ENCODE measurements around the gene KIAA0319L. TPM values are rescaled to one million over a fixed set of nuclear protein-coding genes. Genes with fewer than 3 reads are reported as not detected.

KIAA0319L gene
- polyA plus RNA-seq, 1 donor from 2014 or later: 38.1 TPM

- Histone ChIP-seq H3K4me3 (ENCODE audit: low read length) (no peak overlapping the region), H4K20me1 (ENCODE audit: insufficient read depth) (no peaks in the 10 kb centered on the region), H3K9me2 (ENCODE audit: insufficient read depth, low read length) (no peaks in the 10 kb centered on the region), H3K36me3 (ENCODE audit: insufficient read depth, low read length) (no peaks in the 10 kb centered on the region), H3K9me3 (ENCODE audit: low read length) (no peaks in the 10 kb centered on the region), H3K79me2 (replicated peaks; ENCODE audit: insufficient read depth, low read length) (no peaks in the 10 kb centered on the region), H3F3A (ENCODE audit: insufficient read depth, low read length, poor library complexity, severe bottlenecking) (no peaks in the 10 kb centered on the region), H3K27ac (ENCODE audit: low read length) (no peak overlapping the region), H3K9ac (ENCODE audit: low read length) (no peak overlapping the region), H2AFZ (ENCODE audit: low read depth, low read length) (no peak overlapping the region), H3K27me3 (ENCODE audit: insufficient read depth, low read depth, low read length) (no peaks in the 10 kb centered on the region), H3K4me2 (ENCODE audit: low read length) (no peak overlapping the region)
- no peak for TF ChIP-seq EZH2 (IDR thresholded peaks at IDR 0.05; ENCODE audit: borderline replicate concordance, insufficient read depth, low read length, poor library complexity, severe bottlenecking)
- TF ChIP-seq TAF1 (IDR thresholded peaks at IDR 0.05; ENCODE audit: low read depth): no peak
- no peak for TF ChIP-seq CTCF (IDR thresholded peaks at IDR 0.05; ENCODE audit: poor library complexity, severe bottlenecking)
- no peak for TF ChIP-seq SMC3 (conservative IDR thresholded peaks at IDR 0.05; ENCODE audit: poor library complexity)
- TF ChIP-seq EP300 (conservative IDR thresholded peaks at IDR 0.05; ENCODE audit: poor library complexity, severe bottlenecking): no peak
- TF ChIP-seq REST (IDR thresholded peaks at IDR 0.05; ENCODE audit: borderline replicate concordance): no peak
- no peak for TF ChIP-seq MXI1 (conservative IDR thresholded peaks at IDR 0.05; ENCODE audit: poor library complexity, severe bottlenecking)
- TF ChIP-seq RAD21 (conservative IDR thresholded peaks at IDR 0.05): no peak
- TF ChIP-seq POLR2AphosphoS5 (IDR thresholded peaks at IDR 0.05): no peak
Observed at GRCh38 chr1:35500439-35500838, 56.8 kb downstream of the KIAA0319L start.

GRCh38 chr1:35499652-35500176 is 57.5 kb downstream of the KIAA0319L start:
- Histone ChIP-seq H3K9ac (ENCODE audit: low read length) (no peak overlapping the region), H3K9me3 (ENCODE audit: low read length) (no peaks in the 10 kb centered on the region), H2AFZ (ENCODE audit: low read depth, low read length) (no peak overlapping the region), H3F3A (ENCODE audit: insufficient read depth, low read length, poor library complexity, severe bottlenecking) (no peaks in the 10 kb centered on the region), H3K4me2 (ENCODE audit: low read length) (no peak overlapping the region), H3K4me3 (ENCODE audit: low read length) (no peak overlapping the region), H3K79me2 (replicated peaks; ENCODE audit: insufficient read depth, low read length) (no peaks in the 10 kb centered on the region), H3K27me3 (ENCODE audit: insufficient read depth, low read depth, low read length) (no peaks in the 10 kb centered on the region), H3K9me2 (ENCODE audit: insufficient read depth, low read length) (no peaks in the 10 kb centered on the region), H4K20me1 (ENCODE audit: insufficient read depth) (no peaks in the 10 kb centered on the region), H3K27ac (ENCODE audit: low read length) (no peak overlapping the region), H3K36me3 (ENCODE audit: insufficient read depth, low read length) (no peaks in the 10 kb centered on the region)
- TF ChIP-seq REST (IDR thresholded peaks at IDR 0.05; ENCODE audit: borderline replicate concordance) (no peak), EZH2 (IDR thresholded peaks at IDR 0.05; ENCODE audit: borderline replicate concordance, insufficient read depth, low read length, poor library complexity, severe bottlenecking) (no peak), SMC3 (conservative IDR thresholded peaks at IDR 0.05; ENCODE audit: poor library complexity) (no peak), MXI1 (conservative IDR thresholded peaks at IDR 0.05; ENCODE audit: poor library complexity, severe bottlenecking) (no peak), TAF1 (IDR thresholded peaks at IDR 0.05; ENCODE audit: low read depth) (no peak), CTCF (IDR thresholded peaks at IDR 0.05; ENCODE audit: poor library complexity, severe bottlenecking) (no peak), RAD21 (conservative IDR thresholded peaks at IDR 0.05) (no peak), EP300 (conservative IDR thresholded peaks at IDR 0.05; ENCODE audit: poor library complexity, severe bottlenecking) (no peak), POLR2AphosphoS5 (IDR thresholded peaks at IDR 0.05) (no peak)
